GM21515 (cell line): Measurements from ENCODE around the gene ARMC10.
"Not testable (repeated sequence)": the region's sequence is repeated elsewhere in the genome, so short reads cannot be mapped to it uniquely, and the experiment has no call there.

Source experiments
- ATAC-seq: cut with Tn5 transposase; IDR thresholded peaks from one replicate; pipeline ENCODE4 v1.9.1; 2021; ENCODE audit not compliant: unreplicated experiment

ARMC10 gene

GRCh38 chr7:103121641-103122040, 46.7 kb downstream of the ARMC10 start:
- ATAC-seq: no peak

- no peak for ATAC-seq
Observed at GRCh38 chr7:103123529-103123928, 48.6 kb downstream of the ARMC10 start.

- ATAC-seq: no peak
Observed at GRCh38 chr7:103124429-103124979, 49.6 kb downstream of the ARMC10 start.

- no peak for ATAC-seq
Observed at GRCh38 chr7:103127006-103127405, 52.1 kb downstream of the ARMC10 start.

GRCh38 chr7:103129702-103130549, 55.0 kb downstream of the ARMC10 start:
- ATAC-seq: no peak

- ATAC-seq: no peak
Observed at GRCh38 chr7:103130901-103131624, 56.1 kb downstream of the ARMC10 start.

GRCh38 chr7:103132995-103133688, 58.2 kb downstream of the ARMC10 start:
- no peak for ATAC-seq

- no peak for ATAC-seq
Observed at GRCh38 chr7:103134836-103135554, 60.1 kb downstream of the ARMC10 start.

GRCh38 chr7:103140061-103140460, 65.1 kb downstream of the ARMC10 start:
- ATAC-seq: no peak

- ATAC-seq: no peak
Observed at GRCh38 chr7:103140685-103141084, 65.7 kb downstream of the ARMC10 start.

GRCh38 chr7:103141753-103142404, 66.9 kb downstream of the ARMC10 start:
- ATAC-seq: no peak

GRCh38 chr7:103142494-103142893, 67.6 kb downstream of the ARMC10 start:
- ATAC-seq: no peak

- ATAC-seq: no peak
Observed at GRCh38 chr7:103143868-103144267, 68.9 kb downstream of the ARMC10 start.

- ATAC-seq: not testable (repeated sequence)
Observed at GRCh38 chr7:103144754-103145153, 69.8 kb downstream of the ARMC10 start.

GRCh38 chr7:103148131-103148993, 73.4 kb downstream of the ARMC10 start:
- no peak for ATAC-seq
